IPS DF 6.9 (cell line): Measurements from ENCODE around the gene SUN1.

ENCODE experiments used
- DNase-seq: peaks from one replicate; pipeline ENCODE4 v3.0.0-alpha.2; 2013; ENCODE audit warnings: low read depth, low spot score
- H3K27ac ChIP-seq: one replicate; pipeline ENCODE4 v1.5.1; 2013; ENCODE audit warnings: low read length, control low read depth
- H3K27me3 ChIP-seq: 2 replicates; pipeline ENCODE4 v1.6.1; 2013; ENCODE audit warnings: mild to moderate bottlenecking, low read length; ENCODE audit not compliant: control insufficient read depth, insufficient read depth
- H3K36me3 ChIP-seq: 2 replicates; pipeline ENCODE4 v1.6.1; 2013; ENCODE audit warnings: low read length; ENCODE audit not compliant: control insufficient read depth, insufficient read depth
- H3K4me1 ChIP-seq: 2 replicates; pipeline ENCODE4 v1.6.1; 2013; ENCODE audit warnings: low read length; ENCODE audit not compliant: control insufficient read depth, insufficient read depth
- H3K4me3 ChIP-seq: 2 replicates; pipeline ENCODE4 v1.5.1; 2013; ENCODE audit warnings: mild to moderate bottlenecking, low read length
- H3K9me3 ChIP-seq: 2 replicates; pipeline ENCODE4 v1.6.1; 2013; ENCODE audit warnings: low read length, inconsistent platforms; ENCODE audit not compliant: control insufficient read depth, insufficient read depth
- WGBS: extraction: QIAGEN DNeasy Blood & Tissue Kit; methylation state at CpG from one replicate; pipeline ENCODE4 v1.1.7; 2013; ENCODE audit warnings: mixed read lengths, missing lambda C conversion rate; ENCODE audit not compliant: insufficient read length, insufficient coverage; 5-methylcytosine and 5-hydroxymethylcytosine counted together

SUN1 gene

DNA sequence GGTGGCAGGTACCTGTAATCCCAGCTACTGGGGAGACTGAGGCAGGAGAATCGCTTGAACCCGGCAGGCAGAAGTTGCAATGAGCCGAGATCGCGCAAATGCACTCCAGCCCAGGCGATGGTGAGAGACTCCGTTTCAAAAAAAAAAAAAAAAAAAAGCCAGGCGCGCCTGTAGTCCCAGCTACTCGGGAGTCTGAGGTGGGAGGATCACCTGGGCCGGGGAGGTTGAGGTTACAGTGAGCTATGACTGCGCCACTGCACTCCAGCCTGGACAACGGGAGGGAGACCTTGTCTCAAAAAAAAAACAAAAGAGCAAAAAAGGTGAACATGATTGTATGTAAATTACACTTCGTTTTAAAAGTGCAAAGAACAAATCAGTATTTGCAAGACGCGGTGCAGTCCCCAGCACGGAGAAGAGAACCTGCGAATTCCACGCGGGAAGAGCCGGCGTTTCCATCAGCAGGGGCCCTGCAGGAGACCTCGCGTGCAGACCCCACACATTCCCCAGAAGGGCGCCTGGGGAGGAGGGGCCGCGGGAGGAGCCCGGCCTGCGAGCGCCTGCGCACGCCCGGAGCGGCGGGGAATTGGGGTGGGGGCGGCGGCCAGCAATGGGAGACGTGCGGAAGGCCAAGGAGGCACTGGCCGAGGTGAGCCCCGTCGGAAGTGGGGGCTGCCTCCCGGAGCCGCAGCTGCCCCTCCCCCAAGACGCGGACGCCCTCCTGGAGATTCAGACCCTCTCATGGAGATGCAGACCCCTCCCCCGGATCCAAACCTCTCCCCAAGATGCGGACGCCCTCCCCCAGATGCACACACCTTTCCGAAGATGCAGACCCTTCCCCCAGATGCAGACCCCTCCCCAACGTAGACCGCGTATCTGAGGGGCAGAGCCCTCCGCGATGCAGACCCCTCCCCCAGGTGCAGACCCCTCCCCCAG is 16.7 kb upstream of the SUN1 start:
- H3K27ac ChIP-seq, result no peak overlapping the region
- H3K9me3 ChIP-seq, result no peaks in the 10 kb centered on the region
- peak overlapping the region; percentile 72; the same call in 1 of the 2 replicates for H3K4me3 ChIP-seq
- no peaks in the 10 kb centered on the region; the same call in 1 of the 2 replicates for H3K36me3 ChIP-seq
- DNase-seq, result no peak
- H3K27me3 ChIP-seq, result no peaks in the 10 kb centered on the region
- no CpG with 5 or more reads among the region's 56 CpGs for WGBS
- peaks cover 1% of the 10 kb centered on the region for H3K4me1 ChIP-seq

DNA sequence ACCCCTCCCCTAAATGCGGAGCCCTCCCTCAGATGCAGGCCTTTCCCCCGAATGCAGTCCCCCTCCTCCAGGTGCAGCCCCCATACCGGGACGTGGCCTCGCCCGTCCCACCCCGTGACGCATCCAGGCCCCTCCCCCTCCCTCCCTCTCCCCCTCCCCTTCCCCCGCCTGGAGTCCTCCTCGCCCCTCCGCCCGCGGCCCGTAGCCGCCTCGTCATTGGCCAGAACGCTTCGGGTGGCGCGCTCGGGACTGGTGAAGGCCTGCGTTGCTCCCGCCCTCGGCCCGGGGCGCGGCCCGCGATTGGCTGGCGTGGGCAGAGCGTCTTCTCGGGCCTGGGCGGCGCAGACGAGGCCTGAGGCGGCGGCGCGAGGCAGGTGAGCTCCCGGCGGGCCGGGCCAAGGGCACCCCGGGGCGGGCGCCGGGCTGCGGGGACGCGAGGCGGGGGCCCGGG is 16.0 kb upstream of the SUN1 start:
- peak overlapping the region; percentile 78; the same call in 1 of the 2 replicates for H3K4me3 ChIP-seq
- DNase-seq, result peak; percentile 95
- no peaks in the 10 kb centered on the region for H3K9me3 ChIP-seq
- peaks cover 1% of the 10 kb centered on the region for H3K4me1 ChIP-seq
- no peaks in the 10 kb centered on the region for H3K27me3 ChIP-seq
- H3K36me3 ChIP-seq, result no peaks in the 10 kb centered on the region; the same call in 1 of the 2 replicates
- no peak overlapping the region for H3K27ac ChIP-seq
- WGBS, result no CpG with 5 or more reads among the region's 51 CpGs

DNA sequence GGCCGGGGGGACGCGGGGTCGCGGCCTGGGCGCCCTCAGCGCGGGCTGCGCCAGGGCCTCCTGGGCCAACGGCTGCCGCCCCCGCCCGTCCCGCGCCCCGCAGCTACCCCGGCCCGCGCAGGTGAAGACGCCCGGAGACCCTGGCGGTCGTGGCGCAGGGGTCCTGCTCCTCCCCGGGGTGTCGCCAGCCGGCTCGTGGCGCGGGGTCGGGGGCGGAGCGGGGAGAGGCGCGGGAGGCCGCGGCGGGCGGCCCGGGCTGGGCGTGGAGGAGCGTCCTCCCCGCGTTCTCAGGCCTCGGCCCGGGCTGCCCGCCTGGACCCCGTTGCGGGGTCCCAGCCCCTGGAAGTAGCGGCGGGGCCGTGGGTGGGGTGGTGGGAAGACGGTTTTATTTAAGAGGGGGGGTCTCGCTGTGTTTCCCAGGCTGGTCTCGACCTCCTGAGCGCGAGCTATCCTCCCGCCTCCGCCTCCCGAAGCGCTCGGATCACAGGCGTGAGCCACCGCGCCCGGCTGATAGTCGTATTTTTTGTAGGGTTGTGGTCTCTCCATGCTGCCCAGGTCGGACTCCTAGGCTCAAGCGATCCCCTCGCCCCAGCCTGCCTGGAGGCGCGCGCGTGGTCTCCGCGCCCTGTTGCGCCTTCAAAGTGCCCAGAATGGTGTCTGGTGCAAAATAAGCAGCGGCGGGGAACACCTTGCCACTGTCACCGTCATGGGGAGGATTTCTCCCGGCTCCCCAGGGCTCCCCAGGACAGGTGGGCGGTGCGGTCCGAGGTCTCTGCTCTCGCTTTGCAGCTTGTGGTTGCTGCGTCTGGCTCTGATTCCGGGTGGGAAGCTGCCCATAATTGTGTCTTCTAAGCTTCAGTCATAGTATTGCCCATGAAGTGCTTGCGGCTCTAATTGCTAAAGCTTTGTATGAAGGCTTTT is 15.3 kb upstream of the SUN1 start:
- WGBS, result no CpG with 5 or more reads among the region's 88 CpGs
- H3K4me3 ChIP-seq, result peak overlapping the region; percentile 78
- H3K36me3 ChIP-seq, result no peaks in the 10 kb centered on the region; the same call in 1 of the 2 replicates
- peaks cover 1% of the 10 kb centered on the region for H3K4me1 ChIP-seq
- H3K27ac ChIP-seq, result no peak overlapping the region
- H3K9me3 ChIP-seq, result no peaks in the 10 kb centered on the region
- H3K27me3 ChIP-seq, result no peaks in the 10 kb centered on the region
- no peak for DNase-seq

DNA sequence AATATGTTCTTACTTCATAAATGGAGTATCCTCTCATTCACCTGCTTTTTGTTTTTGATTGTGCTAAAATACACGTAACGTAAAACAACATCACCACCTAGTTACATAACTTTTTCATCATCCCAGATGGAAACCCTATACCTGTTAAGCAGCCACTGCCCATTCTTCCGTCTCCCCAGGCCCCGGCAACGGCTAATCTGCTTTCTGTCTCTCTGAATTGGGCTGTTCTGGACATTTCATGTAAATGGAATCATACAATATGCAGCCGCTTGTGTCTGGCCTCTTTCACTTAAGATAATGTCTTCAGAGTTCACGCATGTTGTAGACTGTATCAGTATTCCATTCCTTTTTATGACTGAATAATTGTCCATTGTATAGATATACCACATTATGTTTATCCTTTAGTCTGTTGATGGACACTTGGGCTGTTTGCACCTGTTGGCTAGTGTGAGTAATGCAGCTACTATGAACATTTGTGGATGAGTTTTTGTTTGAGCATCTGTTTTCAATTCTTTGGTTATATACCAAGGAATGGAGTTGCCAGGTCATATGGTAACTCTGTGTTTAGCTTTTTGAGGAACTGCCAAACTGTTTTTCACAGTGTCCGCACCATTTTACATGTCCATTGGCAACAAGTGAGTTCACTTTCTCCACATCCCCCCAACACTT is 14.1 kb upstream of the SUN1 start:
- Histone ChIP-seq H3K9me3 (no peaks in the 10 kb centered on the region), H3K36me3 (no peaks in the 10 kb centered on the region; the same call in 1 of the 2 replicates), H3K4me1 (peaks cover 1% of the 10 kb centered on the region), H3K27ac (no peak overlapping the region), H3K27me3 (no peaks in the 10 kb centered on the region), H3K4me3 (no peak overlapping the region)
- DNase-seq, result no peak
- no CpG with 5 or more reads among the region's 8 CpGs for WGBS

DNA sequence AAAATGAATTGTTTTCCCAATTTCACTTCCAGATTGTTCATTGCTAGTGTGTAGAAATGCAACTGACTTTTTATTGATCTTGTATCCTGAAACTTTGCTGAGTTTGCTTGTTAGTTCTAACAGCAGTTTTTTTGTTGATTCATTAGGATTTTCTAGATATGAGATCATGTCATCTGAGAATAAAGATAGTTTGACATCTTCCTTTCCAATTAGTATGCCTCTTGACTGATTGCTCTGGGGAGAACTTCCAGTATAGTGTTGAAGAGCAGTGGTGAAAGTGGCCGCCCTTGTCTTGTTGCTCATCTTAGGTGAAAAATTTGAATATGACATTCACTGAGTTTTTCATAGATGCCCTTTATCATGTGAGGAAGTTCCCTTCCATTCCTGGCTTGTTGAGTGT is 11.9 kb upstream of the SUN1 start:
- Histone ChIP-seq H3K4me1 (no peaks in the 10 kb centered on the region), H3K4me3 (no peak overlapping the region), H3K27me3 (no peaks in the 10 kb centered on the region), H3K9me3 (no peaks in the 10 kb centered on the region), H3K27ac (no peak overlapping the region), H3K36me3 (no peaks in the 10 kb centered on the region; the same call in 1 of the 2 replicates)
- DNase-seq, result no peak
- no CpG with 5 or more reads among the region's 1 CpG for WGBS

DNA sequence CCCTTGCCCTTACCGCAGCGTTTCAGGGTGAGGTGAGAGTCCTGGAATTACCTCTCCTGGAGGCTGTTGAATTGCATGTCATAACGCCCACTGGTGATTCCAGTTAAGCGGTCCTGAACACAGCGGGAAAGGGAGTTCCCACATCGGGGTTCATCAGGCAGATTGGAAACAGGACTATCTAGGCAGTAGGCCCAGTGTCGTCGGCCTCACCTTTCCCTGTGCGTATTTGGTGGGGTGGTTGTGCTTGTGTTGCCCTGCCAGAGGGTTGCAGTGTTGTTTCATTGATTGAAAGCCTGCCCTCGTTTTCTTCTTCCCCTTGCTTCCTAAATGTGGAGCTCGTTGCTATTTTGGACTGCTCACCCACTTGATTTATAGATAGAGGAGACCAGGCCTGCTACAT is 10.6 kb upstream of the SUN1 start:
- Histone ChIP-seq H3K4me3 (no peak overlapping the region), H3K27ac (no peak overlapping the region), H3K4me1 (peaks cover 3% of the 10 kb centered on the region; the same call in 1 of the 2 replicates), H3K9me3 (no peaks in the 10 kb centered on the region), H3K36me3 (no peaks in the 10 kb centered on the region; the same call in 1 of the 2 replicates), H3K27me3 (no peaks in the 10 kb centered on the region)
- no peak for DNase-seq
- WGBS, result no CpG with 5 or more reads among the region's 11 CpGs

DNA sequence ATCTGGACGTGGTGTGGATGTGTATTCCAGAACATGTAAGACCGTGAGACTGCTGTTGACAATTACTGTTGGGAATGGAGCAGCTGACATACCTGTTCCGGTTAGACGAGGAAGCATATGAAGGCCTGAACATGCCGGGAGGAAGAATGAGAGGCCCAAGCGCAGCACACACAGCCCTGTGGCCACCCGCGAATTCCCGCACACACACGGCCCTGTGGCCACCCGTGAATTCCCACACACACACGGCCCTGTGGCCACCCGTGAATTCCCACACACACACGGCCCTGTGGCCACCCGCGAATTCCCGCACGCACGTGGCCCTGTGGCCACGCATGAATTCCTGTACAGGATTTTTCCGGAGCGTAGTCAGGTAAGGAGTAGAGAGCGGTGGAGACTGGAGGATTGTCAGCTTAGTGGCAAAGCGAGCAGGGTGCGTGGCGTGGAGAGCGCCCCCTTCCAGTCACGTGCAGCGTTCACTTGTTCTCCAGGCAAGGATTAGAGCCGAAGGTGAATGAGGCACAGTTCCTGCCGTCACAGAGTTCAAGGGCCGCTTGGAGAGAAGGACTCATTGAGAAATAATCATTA is 9.5 kb upstream of the SUN1 start:
- Histone ChIP-seq H3K4me1 (peaks cover 3% of the 10 kb centered on the region; the same call in 1 of the 2 replicates), H3K36me3 (no peaks in the 10 kb centered on the region), H3K27me3 (no peaks in the 10 kb centered on the region), H3K9me3 (no peaks in the 10 kb centered on the region), H3K4me3 (no peak overlapping the region), H3K27ac (no peak overlapping the region)
- no CpG with 5 or more reads among the region's 32 CpGs for WGBS
- no peak for DNase-seq

DNA sequence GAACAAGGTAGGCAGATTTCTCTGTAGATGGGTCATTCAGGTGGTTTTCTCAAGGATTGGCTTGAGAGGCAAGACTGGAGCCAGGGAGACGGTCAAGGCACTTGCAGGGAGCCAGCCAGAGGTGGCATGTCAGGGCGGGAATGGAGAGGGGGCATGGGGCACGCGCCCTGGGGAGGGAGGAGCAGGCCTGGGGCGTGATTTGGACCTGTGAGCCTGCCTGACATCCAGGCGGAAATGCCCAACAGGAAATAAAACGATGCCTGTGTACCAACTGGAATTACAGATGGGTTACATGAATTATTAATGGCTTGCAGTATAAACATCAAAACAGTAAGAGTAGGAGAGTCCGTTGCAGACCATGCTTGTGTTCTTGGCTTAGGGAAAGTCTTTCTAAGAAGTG is 8.6 kb upstream of the SUN1 start:
- WGBS, result no CpG with 5 or more reads among the region's 8 CpGs
- H3K27me3 ChIP-seq, result no peaks in the 10 kb centered on the region
- H3K4me1 ChIP-seq, result peaks cover 3% of the 10 kb centered on the region; the same call in 1 of the 2 replicates
- no peaks in the 10 kb centered on the region for H3K9me3 ChIP-seq
- no peak overlapping the region for H3K4me3 ChIP-seq
- no peaks in the 10 kb centered on the region for H3K36me3 ChIP-seq
- no peak overlapping the region for H3K27ac ChIP-seq
- no peak for DNase-seq

DNA sequence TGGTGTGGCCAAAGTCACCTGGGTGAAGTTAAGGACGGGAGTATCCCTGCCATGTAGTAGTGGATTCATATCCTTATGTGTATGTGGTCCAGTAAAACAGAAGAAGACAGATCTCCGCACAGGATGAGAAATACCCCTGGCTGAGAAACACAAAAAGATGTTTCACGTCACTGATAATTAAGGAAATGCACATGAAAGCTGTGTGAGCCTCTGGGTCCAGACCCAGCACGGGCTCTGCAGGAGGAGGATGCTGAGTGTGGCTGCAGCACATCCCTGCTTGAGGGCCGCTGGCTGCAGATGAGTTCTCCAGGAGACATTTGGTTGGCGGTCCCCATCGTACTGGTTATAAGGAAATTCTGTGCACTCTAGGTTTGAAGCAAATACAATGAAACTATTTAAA is 8.2 kb upstream of the SUN1 start:
- Histone ChIP-seq H3K4me1 (peaks cover 3% of the 10 kb centered on the region; the same call in 1 of the 2 replicates), H3K27me3 (no peaks in the 10 kb centered on the region), H3K4me3 (no peak overlapping the region), H3K36me3 (no peaks in the 10 kb centered on the region), H3K27ac (no peak overlapping the region), H3K9me3 (no peaks in the 10 kb centered on the region)
- WGBS, result no CpG with 5 or more reads among the region's 7 CpGs
- no peak for DNase-seq
